ENCODE data around the gene OPN1MW.
"Not testable (repeated sequence)": the region's sequence is repeated elsewhere in the genome, so short reads cannot be mapped to it uniquely, and the experiment has no call there.

OPN1MW gene

DNA sequence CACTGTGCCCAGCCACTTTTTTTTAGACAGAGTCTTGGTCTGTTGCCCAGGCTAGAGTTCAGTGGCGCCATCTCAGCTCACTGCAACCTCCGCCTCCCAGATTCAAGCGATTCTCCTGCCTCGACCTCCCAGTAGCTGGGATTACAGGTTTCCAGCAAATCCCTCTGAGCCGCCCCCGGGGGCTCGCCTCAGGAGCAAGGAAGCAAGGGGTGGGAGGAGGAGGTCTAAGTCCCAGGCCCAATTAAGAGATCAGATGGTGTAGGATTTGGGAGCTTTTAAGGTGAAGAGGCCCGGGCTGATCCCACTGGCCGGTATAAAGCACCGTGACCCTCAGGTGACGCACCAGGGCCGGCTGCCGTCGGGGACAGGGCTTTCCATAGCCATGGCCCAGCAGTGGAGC, at the start of gene OPN1MW:
OPN1MW (plus strand) TSS at position 301 of the 400 bp plus-strand sequence; CDS start at position 383, 82 bp downstream.
- DNase-seq = not testable (repeated sequence)

- DNase-seq = peak; percentile 8
Measured at GRCh38 chrX:154135458-154136229, 46.8 kb upstream of the OPN1MW start.

GRCh38 chrX:154136627-154137161, 45.7 kb upstream of the OPN1MW start:
- DNase-seq = peak; percentile 62

- no peak for DNase-seq
Measured at GRCh38 chrX:154138857-154139256, 43.5 kb upstream of the OPN1MW start.

GRCh38 chrX:154140206-154140605, 42.2 kb upstream of the OPN1MW start:
- no peak for DNase-seq

DNA sequence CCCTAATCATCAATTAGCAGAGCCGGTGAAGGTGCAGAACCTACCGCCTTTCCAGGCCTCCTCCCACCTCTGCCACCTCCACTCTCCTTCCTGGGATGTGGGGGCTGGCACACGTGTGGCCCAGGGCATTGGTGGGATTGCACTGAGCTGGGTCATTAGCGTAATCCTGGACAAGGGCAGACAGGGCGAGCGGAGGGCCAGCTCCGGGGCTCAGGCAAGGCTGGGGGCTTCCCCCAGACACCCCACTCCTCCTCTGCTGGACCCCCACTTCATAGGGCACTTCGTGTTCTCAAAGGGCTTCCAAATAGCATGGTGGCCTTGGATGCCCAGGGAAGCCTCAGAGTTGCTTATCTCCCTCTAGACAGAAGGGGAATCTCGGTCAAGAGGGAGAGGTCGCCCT, 41.7 kb upstream of the OPN1MW start:
- DNase-seq = no peak

GRCh38 chrX:154142386-154142785, 40.0 kb upstream of the OPN1MW start:
- DNase-seq = no peak

- DNase-seq = no peak
Measured at GRCh38 chrX:154142950-154143745, 39.2 kb upstream of the OPN1MW start.

DNA sequence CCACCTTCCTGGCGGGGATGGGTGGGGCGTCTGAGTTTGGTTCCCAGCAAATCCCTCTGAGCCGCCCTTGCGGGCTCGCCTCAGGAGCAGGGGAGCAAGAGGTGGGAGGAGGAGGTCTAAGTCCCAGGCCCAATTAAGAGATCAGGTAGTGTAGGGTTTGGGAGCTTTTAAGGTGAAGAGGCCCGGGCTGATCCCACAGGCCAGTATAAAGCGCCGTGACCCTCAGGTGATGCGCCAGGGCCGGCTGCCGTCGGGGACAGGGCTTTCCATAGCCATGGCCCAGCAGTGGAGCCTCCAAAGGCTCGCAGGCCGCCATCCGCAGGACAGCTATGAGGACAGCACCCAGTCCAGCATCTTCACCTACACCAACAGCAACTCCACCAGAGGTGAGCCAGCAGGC, 38.4 kb upstream of the OPN1MW start, which contains the start of gene OPN1LW:
OPN1LW (plus strand) TSS at position 234 of the 400 bp plus-strand sequence; CDS start at position 275, 41 bp downstream.
- DNase-seq = not testable (repeated sequence)

GRCh38 chrX:154151030-154151429, 31.4 kb upstream of the OPN1MW start:
- DNase-seq = not testable (repeated sequence)

GRCh38 chrX:154156221-154156620, 26.2 kb upstream of the OPN1MW start:
- not testable (repeated sequence) for DNase-seq

- not testable (repeated sequence) for DNase-seq
Measured at GRCh38 chrX:154157207-154157606, 25.2 kb upstream of the OPN1MW start.

DNA sequence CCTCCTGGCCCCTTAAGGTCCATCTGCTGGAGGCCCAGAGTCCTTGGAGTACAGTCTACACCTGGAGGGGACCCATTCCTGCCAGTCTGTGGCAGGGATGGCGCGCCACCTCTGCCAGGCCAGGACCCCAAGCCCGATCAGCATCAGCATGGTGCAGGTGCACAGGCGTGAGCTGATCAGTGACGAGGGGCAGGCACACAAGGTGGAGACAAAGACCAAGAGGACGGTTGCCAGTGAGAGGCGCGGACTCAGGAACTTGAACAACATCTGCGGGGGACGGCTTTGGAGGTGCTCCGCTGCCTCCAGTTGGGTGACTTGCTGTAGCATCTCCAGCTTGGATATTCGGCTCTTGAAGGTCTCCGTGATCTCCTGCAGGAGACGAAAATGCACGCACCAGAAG, 23.1 kb upstream of the OPN1MW start:
- DNase-seq = not testable (repeated sequence)

DNA sequence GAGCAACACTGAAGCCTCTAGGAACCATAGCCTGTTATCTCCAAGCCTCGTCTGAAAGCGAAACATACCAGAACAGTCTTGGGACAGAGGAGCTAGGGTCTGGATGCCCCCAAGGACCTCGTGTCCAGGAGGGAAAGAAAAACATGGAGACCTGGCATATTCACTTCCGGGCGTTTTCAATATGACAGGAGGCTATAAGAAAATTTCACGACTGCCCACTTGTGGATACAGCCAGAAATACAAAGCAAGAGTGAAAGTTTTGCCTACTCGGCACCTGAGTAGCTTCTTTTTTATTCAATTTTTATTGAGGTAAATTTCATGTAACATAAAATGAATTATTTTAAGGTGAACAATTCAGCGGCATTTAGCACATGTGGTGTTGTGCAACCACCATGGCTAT, 17.5 kb upstream of the OPN1MW start:
- DNase-seq = not testable (repeated sequence)

DNA sequence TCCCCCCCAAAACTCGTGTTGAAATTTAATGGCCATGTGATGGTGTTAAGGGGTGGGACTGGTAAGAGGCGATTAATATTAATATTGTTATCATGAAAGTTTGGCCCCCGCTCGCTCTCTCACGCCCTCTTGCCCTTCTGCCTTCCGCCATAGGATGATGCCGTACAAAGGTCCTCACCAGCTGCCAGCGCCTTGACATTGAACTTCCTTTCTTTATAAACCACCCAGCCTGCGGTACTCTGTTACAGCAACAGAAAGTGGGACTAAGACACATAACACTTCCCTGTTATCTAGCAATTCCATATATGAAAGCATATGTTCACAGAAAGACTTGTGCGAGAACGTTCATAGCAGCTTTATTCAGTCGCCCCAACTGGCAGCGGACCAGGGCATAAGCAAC, 14.0 kb upstream of the OPN1MW start:
- DNase-seq = not testable (repeated sequence)

- DNase-seq = not testable (repeated sequence)
Measured at GRCh38 chrX:154172535-154172943, 9.9 kb upstream of the OPN1MW start.

DNA sequence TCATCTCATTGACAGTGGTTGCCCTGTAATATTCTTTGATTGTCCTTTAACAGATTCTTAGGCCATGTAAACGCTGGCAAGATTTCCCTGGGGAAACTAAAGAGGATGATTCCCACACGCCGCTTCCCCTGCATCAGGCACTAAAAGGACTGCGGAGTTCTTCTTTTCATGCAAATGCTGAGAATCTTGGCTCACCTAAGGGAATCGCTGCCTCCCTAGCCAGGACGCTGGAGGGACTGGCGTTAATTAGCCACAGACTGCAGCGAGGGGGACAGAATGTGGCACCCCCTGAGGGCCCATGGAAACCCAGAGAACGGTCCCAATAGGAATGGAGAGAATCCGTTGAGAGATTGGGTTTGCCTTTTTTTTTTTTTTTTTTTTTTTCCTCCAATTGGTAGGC, 8.0 kb upstream of the OPN1MW start:
- DNase-seq = not testable (repeated sequence)

DNA sequence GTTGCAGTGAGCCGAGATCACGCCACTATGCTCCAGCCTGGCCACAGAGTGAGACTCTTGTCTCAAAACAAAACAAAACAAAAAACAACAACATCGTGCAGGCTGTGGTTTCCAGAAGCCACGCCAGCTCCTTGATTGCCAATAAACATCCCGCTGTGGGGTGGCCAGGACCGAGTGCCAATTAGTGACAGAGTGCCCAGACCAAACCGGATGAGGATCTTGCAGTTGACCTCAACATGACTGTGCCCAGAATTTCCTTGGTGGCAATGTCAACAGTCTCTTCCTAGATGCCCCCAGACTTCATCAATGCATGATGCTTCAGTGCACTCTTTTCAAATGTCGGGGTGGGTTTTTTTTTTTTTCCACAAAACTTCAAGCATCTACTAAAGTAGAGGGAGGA, 1.4 kb downstream of the OPN1MW start:
- not testable (repeated sequence) for DNase-seq

- not testable (repeated sequence) for DNase-seq
Measured at GRCh38 chrX:154192846-154193245, 10.4 kb downstream of the OPN1MW start.

DNA sequence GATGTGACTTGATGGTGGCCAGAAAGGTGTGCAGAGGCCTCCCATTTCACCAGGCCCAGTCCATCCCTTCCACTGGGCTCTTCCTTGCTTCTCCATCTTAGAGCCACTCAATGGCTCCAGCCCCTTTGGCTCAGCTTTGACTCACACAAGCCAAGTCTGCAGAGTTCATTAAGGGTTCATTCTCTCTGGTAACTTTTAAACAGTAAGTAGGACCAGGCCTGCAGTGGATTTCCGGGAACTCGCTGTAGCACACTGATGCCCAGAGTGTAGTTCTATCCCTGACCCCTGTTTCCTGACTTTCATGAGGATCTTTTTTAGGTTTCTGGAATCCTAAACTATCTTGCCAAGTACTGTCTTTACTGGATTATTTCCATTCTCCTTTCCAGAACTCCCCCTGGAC, 11.9 kb downstream of the OPN1MW start:
- not testable (repeated sequence) for DNase-seq

- not testable (repeated sequence) for DNase-seq
Measured at GRCh38 chrX:154196466-154196865, 14.1 kb downstream of the OPN1MW start.

DNA sequence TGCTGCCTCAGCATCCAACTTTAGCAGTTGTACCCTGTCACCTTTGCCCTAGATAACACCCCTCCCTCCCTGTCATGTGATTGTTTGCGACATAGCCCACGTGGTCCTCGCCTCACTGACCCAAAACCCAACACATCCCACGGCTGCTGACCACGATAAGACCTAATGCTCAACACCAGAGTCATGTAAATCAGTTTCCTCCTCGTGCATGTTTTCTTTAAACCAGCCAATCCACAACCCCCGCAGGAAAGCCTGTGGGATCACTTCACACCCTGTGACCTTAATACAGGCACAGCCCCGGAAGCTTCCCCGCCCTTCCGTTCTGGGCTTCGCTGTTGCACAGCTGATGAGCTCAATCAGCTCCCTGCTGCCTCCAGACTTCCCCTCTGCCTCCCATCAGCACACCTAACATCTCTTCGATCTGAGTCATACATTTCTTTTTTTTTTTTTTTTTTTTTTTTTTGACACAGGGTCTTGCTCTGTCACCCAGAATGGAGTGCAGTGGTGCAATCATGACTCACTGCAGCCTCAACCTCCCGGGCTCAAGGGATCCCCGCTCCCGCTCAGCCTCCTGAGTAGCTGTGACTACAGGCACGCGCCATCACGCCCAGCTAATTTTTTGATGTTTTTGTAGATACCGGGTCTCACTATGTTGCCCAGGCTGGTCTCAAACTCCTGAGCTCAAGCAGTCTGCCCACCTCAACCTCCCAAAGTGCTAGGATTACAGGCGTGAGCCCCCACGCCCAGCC, 27.4 kb downstream of the OPN1MW start:
- not testable (repeated sequence) for DNase-seq

DNA sequence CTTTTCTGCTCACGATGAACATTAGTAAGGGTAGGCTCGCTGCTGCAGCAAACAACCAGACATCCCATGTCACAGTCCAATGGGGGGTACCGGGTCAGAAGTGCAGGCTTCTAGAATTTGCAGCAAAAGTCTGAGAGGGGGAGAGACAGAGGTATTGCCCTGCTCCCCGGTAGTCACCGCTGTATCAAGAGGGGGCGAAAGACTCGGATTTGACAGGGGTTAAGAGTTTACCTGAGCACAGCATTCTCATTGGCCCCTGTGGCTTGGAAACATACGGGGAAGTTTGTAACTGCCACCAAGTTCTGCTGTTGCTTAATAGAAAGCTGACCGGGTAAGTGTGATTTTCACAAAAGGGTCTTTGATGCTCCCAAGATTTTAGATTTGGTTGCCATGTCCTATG, 28.7 kb downstream of the OPN1MW start:
- not testable (repeated sequence) for DNase-seq

All from stimulated activated CD4-positive, alpha-beta T cell treated with anti-CD3 and anti-CD28 coated beads, Interleukin-1b, Interleukin-23, amount 100 ng/mL, for 48 hours (primary cell).